Natural killer cell (primary cell): Measurements from ENCODE around the gene NDEL1. TPM values are rescaled to one million over a fixed set of nuclear protein-coding genes. Genes with fewer than 3 reads are reported as not detected.

Experiments used
- ATAC-seq, 3 donors: fragments of 150-1000 bp in 2 of 3; fragments of 200-7000 bp in 1 of 3; cut with Tn5 transposase; 1 replicate in 1 of 3; 2 replicates in 2 of 3; pipeline ENCODE4 v1.10.0; 2021; ENCODE audit warnings: mild to moderate bottlenecking in 2 of 3, moderate library complexity in 2 of 3
- DNase-seq, 2 donors: peaks; one replicate each; pipeline versions ENCODE4 v3.0.0 to v3.0.0-alpha.2; 2013 to 2021; ENCODE audit warnings: mixed read lengths in 1 of 2
- H3K27ac ChIP-seq: one replicate; pipeline ENCODE4 v1.5.1; 2013; ENCODE audit warnings: mild to moderate bottlenecking, low read length
- H3K27me3 ChIP-seq: one replicate; pipeline ENCODE4 v1.6.1; 2013; ENCODE audit warnings: low read length; ENCODE audit not compliant: control insufficient read depth, insufficient read depth
- H3K36me3 ChIP-seq: one replicate; pipeline ENCODE4 v1.6.1; 2013; ENCODE audit warnings: low read length; ENCODE audit not compliant: control insufficient read depth, insufficient read depth
- H3K4me1 ChIP-seq: one replicate; pipeline ENCODE4 v1.6.1; 2013; ENCODE audit warnings: low read length; ENCODE audit not compliant: control insufficient read depth, insufficient read depth
- H3K4me3 ChIP-seq: one replicate; pipeline ENCODE4 v1.5.1; 2013; ENCODE audit warnings: low read length
- H3K9me3 ChIP-seq: one replicate; pipeline ENCODE4 v1.6.1; 2013; ENCODE audit warnings: low read length; ENCODE audit not compliant: control insufficient read depth, insufficient read depth
- H3K27ac Mint-ChIP-seq, 2 donors: one replicate each; pipeline ENCODE4 v1.8.0; 2022; ENCODE audit warnings: mild to moderate bottlenecking in 2 of 2, mixed read lengths in 2 of 2, moderate library complexity in 1 of 2
- H3K27me3 Mint-ChIP-seq, 2 donors: one replicate each; pipeline ENCODE4 v1.8.0; 2022; ENCODE audit warnings: low read depth in 2 of 2, mixed read lengths in 2 of 2
- H3K36me3 Mint-ChIP-seq: one replicate; pipeline ENCODE4 v1.8.0; 2022; ENCODE audit warnings: mixed read lengths
- H3K4me1 Mint-ChIP-seq, 2 donors: one replicate each; pipeline ENCODE4 v1.8.0; 2022; ENCODE audit warnings: mixed read lengths in 2 of 2
- H3K4me3 Mint-ChIP-seq: one replicate; pipeline ENCODE4 v1.8.0; 2022; ENCODE audit warnings: mild to moderate bottlenecking, moderate library complexity, mixed read lengths
- H3K9me3 Mint-ChIP-seq, 2 donors: one replicate each; pipeline ENCODE4 v1.8.0; 2022; ENCODE audit warnings: mixed read lengths in 2 of 2
- WGBS: methylation state at CpG from one replicate; pipeline ENCODE4 v1.1.7; 2013; ENCODE audit warnings: missing lambda C conversion rate; ENCODE audit not compliant: insufficient coverage; 5-methylcytosine and 5-hydroxymethylcytosine counted together
- intact Hi-C: fragments of 100-400 bp; cut with micrococcal nuclease; formaldehyde crosslinking; loops from one replicate; pipeline ENCODE4 v1.14.2; 2022
- total RNA-seq, 4 donors: library from RNA; stranded (reverse); fragments of 120-200 nt in 1 of 4; gene quantifications; one replicate each; pipeline versions ENCODE4 v1.2.3 to v1.2.4, GENCODE V29; 2013 to 2022
- TF ChIP-seq, protein P1 (sequence below): fragments of 200-600 bp; IDR thresholded peaks from one replicate; pipeline ENCODE4 v1.8.0; 2022; ENCODE audit warnings: antibody characterized with exemption

The NDEL1 gene
- total RNA-seq, 3 donors from 2014 or later (not counting 1 experiment from before 2014, with no cell fraction given), result 174 to 219 (median 193) TPM

DNA sequence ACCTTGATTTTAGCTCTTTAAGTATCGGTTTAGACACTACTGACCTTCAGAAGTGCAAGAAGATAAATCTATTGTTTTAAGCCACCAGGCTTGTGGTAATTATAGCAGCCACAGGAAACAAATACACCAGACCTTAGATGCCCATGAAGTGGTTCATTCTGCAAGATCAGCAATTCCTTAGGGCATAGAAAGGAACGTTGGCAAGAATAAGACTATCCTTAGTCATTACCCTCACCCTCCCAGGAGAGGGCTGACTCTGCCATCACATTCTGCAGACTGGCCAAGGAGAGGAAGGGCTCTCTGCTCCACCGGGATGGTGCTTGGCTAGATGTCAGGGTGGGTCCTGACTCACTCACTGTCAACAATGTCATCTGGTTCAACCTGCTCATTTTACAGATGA is 14.1 kb upstream of the NDEL1 start:
- Histone ChIP-seq H3K4me1 (no peaks in the 10 kb centered on the region), H3K4me3 (no peak overlapping the region), H3K27me3 (no peaks in the 10 kb centered on the region), H3K27ac (no peak overlapping the region), H3K36me3 (no peaks in the 10 kb centered on the region), H3K9me3 (no peaks in the 10 kb centered on the region)
- no peaks in the 10 kb centered on the region for H3K36me3 Mint-ChIP-seq
- intact Hi-C loops, result no loop called here
- H3K27me3 Mint-ChIP-seq, result peaks cover 34% of the 10 kb centered on the region in 2 donors
- TF ChIP-seq, protein P1, sequence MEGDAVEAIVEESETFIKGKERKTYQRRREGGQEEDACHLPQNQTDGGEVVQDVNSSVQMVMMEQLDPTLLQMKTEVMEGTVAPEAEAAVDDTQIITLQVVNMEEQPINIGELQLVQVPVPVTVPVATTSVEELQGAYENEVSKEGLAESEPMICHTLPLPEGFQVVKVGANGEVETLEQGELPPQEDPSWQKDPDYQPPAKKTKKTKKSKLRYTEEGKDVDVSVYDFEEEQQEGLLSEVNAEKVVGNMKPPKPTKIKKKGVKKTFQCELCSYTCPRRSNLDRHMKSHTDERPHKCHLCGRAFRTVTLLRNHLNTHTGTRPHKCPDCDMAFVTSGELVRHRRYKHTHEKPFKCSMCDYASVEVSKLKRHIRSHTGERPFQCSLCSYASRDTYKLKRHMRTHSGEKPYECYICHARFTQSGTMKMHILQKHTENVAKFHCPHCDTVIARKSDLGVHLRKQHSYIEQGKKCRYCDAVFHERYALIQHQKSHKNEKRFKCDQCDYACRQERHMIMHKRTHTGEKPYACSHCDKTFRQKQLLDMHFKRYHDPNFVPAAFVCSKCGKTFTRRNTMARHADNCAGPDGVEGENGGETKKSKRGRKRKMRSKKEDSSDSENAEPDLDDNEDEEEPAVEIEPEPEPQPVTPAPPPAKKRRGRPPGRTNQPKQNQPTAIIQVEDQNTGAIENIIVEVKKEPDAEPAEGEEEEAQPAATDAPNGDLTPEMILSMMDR, result no peak
- DNase-seq (no peak), ATAC-seq (no peak)
- H3K27ac Mint-ChIP-seq, result no peak overlapping the region
- H3K4me3 Mint-ChIP-seq, result no peak overlapping the region
- no peaks in the 10 kb centered on the region for H3K4me1 Mint-ChIP-seq
- 80% methylated on average over 3 of the region's 3 CpGs for WGBS
- no peaks in the 10 kb centered on the region for H3K9me3 Mint-ChIP-seq

DNA sequence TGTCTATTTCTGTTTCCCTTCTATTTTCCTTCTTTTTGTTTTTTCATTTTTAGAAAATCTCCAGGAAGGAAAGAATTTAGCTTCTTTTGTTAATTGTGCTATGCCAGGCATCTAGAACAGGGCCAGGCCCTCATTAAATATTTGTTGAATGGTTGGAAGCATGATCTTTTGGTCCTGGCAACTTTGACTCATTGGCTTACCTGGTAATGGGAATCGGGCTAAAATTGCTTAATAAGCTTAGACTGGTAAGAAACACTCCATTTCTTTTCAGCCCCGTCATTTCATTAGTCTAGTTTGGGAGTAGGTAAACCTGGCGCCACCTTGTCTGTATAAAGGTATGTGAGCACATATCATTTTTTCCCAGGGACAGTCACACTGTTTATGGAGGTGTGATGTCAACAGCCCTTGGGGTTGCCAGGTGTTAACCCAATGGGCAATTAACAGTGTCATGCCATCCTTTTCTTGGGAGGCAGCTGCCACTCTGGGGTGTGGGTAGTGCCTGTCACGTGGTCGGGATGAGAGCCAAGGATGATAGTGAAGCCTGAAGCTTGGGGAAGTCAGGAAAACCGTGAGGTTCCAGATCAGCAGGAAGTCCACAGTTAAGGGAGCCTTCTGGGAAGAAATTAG is 9.5 kb upstream of the NDEL1 start:
- TF ChIP-seq, protein P1, result no peak
- H3K9me3 ChIP-seq, result no peaks in the 10 kb centered on the region
- H3K27me3 ChIP-seq, result no peaks in the 10 kb centered on the region
- ATAC-seq (no peak), DNase-seq (no peak)
- H3K36me3 Mint-ChIP-seq, result no peaks in the 10 kb centered on the region
- H3K36me3 ChIP-seq, result no peaks in the 10 kb centered on the region
- intact Hi-C loops, result no loop called here
- no peaks in the 10 kb centered on the region for H3K4me1 Mint-ChIP-seq
- peaks cover 0 to 10% of the 10 kb centered on the region in 2 donors for H3K27me3 Mint-ChIP-seq
- H3K27ac ChIP-seq, result no peak overlapping the region
- H3K4me3 Mint-ChIP-seq, result no peak overlapping the region
- no peaks in the 10 kb centered on the region for H3K9me3 Mint-ChIP-seq
- H3K4me1 ChIP-seq, result no peaks in the 10 kb centered on the region
- 79% methylated on average over 6 of the region's 6 CpGs for WGBS
- H3K27ac Mint-ChIP-seq, result no peak overlapping the region
- no peak overlapping the region for H3K4me3 ChIP-seq

DNA sequence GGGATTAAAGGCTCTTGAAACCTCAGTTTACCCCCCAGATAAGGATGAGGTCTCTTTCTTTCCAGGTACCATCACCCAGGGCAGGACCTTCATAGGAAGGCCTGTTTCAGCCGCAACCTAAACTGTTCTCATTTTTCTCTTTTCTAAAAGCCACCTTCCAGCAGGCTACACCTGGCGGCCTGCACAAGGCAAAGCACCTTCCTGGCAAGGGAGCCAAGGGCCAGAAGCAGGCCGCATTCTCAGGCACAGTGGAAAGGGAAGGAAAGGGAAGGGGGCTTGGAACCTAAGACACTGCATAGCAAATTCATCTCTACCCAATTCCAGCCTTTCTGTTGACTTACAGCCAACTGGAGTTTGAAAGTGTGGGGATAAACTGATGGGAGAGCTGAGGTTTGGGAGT is 8.9 kb upstream of the NDEL1 start:
- ATAC-seq (no peak), DNase-seq (no peak)
- Mint-ChIP-seq H3K4me3 (no peak overlapping the region), H3K27ac (no peak overlapping the region), H3K27me3 (peaks cover 0 to 7% of the 10 kb centered on the region in 2 donors), H3K36me3 (no peaks in the 10 kb centered on the region), H3K9me3 (no peaks in the 10 kb centered on the region), H3K4me1 (no peaks in the 10 kb centered on the region)
- intact Hi-C loops, result no loop called here
- Histone ChIP-seq H3K27me3 (no peaks in the 10 kb centered on the region), H3K9me3 (no peaks in the 10 kb centered on the region), H3K4me3 (no peak overlapping the region), H3K27ac (no peak overlapping the region), H3K4me1 (no peaks in the 10 kb centered on the region), H3K36me3 (no peaks in the 10 kb centered on the region)
- TF ChIP-seq, protein P1, result no peak
- 91% methylated on average over 1 of the region's 3 CpGs for WGBS

DNA sequence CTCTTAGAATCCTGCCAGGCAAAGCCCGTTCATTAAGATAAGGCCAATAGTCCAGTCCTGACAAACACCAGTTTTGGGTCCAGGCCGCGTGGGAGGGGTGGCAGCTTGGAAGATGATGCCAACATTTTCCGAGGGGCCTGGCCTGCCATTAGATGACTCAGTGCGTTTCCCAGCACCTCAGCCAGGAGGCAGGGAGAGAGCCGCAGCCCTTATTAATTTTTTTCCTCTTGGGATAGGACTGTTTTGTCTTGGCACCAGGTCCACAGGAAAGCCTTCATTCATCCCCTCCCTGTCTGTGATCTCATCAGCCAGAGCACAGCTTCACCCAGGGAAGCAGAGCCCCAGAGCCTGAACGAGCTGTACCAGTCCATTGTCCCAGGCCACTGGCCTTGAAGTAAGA is 4.7 kb upstream of the NDEL1 start:
- Histone ChIP-seq H3K27me3 (no peaks in the 10 kb centered on the region), H3K4me3 (no peak overlapping the region), H3K9me3 (no peaks in the 10 kb centered on the region), H3K27ac (no peak overlapping the region), H3K36me3 (no peaks in the 10 kb centered on the region), H3K4me1 (peaks cover 3% of the 10 kb centered on the region)
- Mint-ChIP-seq H3K27me3 (peaks cover 0 to 3% of the 10 kb centered on the region in 2 donors), H3K27ac (no peak overlapping the region), H3K4me3 (no peak overlapping the region), H3K9me3 (no peaks in the 10 kb centered on the region), H3K4me1 (peaks cover 0 to 5% of the 10 kb centered on the region in 2 donors), H3K36me3 (no peaks in the 10 kb centered on the region)
- intact Hi-C loops, result no loop called here
- TF ChIP-seq, protein P1, result no peak
- 90% methylated on average over 7 of the region's 7 CpGs for WGBS
- ATAC-seq, result no peak
- DNase-seq, result no peak
